NB4 (cell line): ENCODE measurements around the gene CAV3.

Experiments used
- CTCF ChIP-seq: IDR thresholded peaks from one replicate; pipeline ENCODE4 v1.5.1; 2012; ENCODE audit warnings: low read depth, low read length
- POLR2A ChIP-seq: IDR thresholded peaks from 2 replicates; pipeline ENCODE4 v1.6.1; 2011; ENCODE audit warnings: mild to moderate bottlenecking; ENCODE audit not compliant: insufficient read length; ENCODE audit errors: extremely low read depth

DNA sequence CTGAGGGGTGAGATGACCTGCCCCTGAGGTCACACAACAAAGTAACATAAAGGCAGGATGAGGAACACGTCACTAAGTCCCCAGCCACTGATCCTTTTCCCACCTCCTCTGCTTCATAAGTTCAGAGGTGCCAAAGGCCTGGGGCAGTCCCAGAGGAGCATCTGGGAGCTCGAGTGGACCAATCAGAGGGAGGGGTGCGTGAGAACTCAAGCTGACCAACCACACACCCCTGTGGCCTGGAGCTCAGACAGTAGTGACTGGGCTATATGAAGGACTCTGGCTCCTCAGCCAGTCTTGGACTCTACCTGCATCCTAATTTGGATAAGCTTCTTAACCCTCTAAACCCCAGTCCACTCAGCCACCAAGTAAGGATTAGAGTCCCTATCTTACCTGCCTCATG lies 28.0 kb upstream of the CAV3 start:
- no peak for TF ChIP-seq POLR2A
- no peak for TF ChIP-seq CTCF
